AG04450 (cell line): Measurements from ENCODE around the gene PITPNB. TPM values are rescaled to one million over a fixed set of nuclear protein-coding genes. Genes with fewer than 3 reads are reported as not detected.

Experiments used
- CTCF ChIA-PET: fragments of 300-600, 350-600 bp; formaldehyde crosslinking; extraction: SDS; loops from one replicate; lab custom pipeline; 2022; ENCODE audit warnings: antibody characterized with exemption, inconsistent platforms; lab: Charles Lee
- POLR2A ChIA-PET: fragments of 350-600 bp; formaldehyde crosslinking; extraction: SDS; loops from one replicate; lab custom pipeline; 2021; ENCODE audit warnings: antibody characterized with exemption, inconsistent platforms; lab: Yijun Ruan, JAX
- DNase-seq: peaks from one replicate; pipeline ENCODE4 v3.0.0-alpha.2; 2011; ENCODE audit warnings: low read depth, low spot score
- H3K27ac ChIP-seq: one replicate; pipeline ENCODE4 v1.5.1; 2012; ENCODE audit warnings: low read depth, low read length, control low read depth
- H3K27me3 ChIP-seq: one replicate; pipeline ENCODE4 v1.6.0; 2012; ENCODE audit warnings: low read length; ENCODE audit not compliant: control insufficient read depth, insufficient read depth
- H3K4me3 ChIP-seq: 2 replicates; pipeline ENCODE4 v1.5.1; 2011; ENCODE audit warnings: mild to moderate bottlenecking, low read depth, low read length, control low read depth
- H3K9me3 ChIP-seq: 2 replicates; pipeline ENCODE4 v1.5.1; 2012; ENCODE audit warnings: low read length; ENCODE audit not compliant: control insufficient read depth, insufficient read depth
- polyA plus RNA-seq: library from polyadenylated mRNA; depleted of rRNA; stranded (reverse); fragments of >200 nt; gene quantifications from 2 replicates; pipeline ENCODE4 v1.2.3, GENCODE V29; 2011
- TF ChIP-seq, protein P1 (sequence below): IDR thresholded peaks from 2 replicates; pipeline ENCODE4 v1.5.1; 2011; ENCODE audit warnings: low read depth, low read length, control low read depth, inconsistent platforms

PITPNB gene
- polyA plus RNA-seq, 1 experiment = 119 TPM

DNA sequence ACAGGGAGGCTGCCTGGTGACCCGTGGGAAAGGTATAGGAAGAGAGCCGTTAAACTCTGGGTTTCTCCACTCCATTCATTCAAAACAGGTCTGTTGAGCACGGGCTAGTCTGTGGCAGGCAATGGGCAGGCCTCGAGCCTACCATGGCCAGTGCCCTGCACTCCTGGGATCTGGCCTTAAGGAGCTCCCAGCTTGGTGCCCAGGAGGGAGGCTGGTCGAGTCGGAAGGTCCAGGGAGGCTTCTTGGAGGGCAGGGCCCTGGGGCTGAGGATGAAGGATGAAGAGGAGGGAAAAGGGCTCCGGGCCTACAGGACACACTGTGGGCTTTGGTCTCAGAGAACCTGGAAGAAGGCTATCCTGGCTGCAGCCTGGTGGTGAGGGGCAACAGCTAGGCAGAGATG is 75.6 kb downstream of the PITPNB start:
- H3K27me3 ChIP-seq = no peaks in the 10 kb centered on the region
- H3K4me3 ChIP-seq = no peak overlapping the region
- no peak overlapping the region for H3K27ac ChIP-seq
- ChIA-PET CTCF (no interaction called here), POLR2A (interaction anchor here (0.7 kb wide), 1 partner anchor 293 kb away, joined by 3 read pairs; no protein-coding TSS in a partner anchor)
- no peaks in the 10 kb centered on the region for H3K9me3 ChIP-seq
- TF ChIP-seq, protein P1, sequence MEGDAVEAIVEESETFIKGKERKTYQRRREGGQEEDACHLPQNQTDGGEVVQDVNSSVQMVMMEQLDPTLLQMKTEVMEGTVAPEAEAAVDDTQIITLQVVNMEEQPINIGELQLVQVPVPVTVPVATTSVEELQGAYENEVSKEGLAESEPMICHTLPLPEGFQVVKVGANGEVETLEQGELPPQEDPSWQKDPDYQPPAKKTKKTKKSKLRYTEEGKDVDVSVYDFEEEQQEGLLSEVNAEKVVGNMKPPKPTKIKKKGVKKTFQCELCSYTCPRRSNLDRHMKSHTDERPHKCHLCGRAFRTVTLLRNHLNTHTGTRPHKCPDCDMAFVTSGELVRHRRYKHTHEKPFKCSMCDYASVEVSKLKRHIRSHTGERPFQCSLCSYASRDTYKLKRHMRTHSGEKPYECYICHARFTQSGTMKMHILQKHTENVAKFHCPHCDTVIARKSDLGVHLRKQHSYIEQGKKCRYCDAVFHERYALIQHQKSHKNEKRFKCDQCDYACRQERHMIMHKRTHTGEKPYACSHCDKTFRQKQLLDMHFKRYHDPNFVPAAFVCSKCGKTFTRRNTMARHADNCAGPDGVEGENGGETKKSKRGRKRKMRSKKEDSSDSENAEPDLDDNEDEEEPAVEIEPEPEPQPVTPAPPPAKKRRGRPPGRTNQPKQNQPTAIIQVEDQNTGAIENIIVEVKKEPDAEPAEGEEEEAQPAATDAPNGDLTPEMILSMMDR = no peak
- DNase-seq = no peak

DNA sequence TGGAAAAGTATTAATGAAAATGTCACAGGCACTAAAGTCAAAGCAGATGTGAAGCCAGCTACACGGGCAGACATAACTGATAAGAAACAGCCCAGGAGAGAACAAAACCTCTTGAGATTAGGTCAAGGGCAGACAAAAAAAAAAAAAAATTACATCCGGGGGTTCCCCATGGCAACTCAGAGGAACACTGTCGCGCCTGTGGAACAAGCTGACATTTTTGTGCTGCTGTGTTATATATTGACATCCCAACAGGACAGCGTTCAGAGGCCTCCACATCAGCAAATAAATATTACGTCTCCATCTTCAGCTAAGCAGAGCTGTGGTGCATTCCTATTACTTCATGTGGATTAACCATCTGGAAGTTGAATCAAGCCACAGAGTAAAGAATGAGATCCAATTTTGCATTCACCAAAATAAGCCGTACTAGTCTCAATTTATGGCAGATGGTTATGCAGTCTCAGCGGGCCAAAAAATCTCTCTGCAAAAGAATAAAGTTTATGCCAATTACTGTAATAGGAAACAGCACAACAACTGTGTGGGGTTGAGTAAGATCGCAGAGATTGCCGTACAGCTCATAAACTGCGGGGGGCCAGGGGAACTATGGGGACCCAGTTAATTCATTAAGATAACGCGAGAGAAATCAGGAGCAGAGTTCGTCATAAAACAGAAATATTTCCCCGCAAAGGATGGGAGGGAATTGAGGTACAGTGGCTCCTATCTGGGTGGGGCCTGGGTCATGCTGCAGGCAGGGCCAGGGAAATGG is 76.2 kb downstream of the PITPNB start:
- ChIA-PET CTCF (no interaction called here), POLR2A (interaction anchor here (0.7 kb wide), 1 partner anchor 293 kb away, joined by 3 read pairs; no protein-coding TSS in a partner anchor)
- TF ChIP-seq, protein P1 = no peak
- DNase-seq = no peak
- no peaks in the 10 kb centered on the region for H3K9me3 ChIP-seq
- H3K27me3 ChIP-seq = no peaks in the 10 kb centered on the region
- no peak overlapping the region for H3K4me3 ChIP-seq
- no peak overlapping the region for H3K27ac ChIP-seq

DNA sequence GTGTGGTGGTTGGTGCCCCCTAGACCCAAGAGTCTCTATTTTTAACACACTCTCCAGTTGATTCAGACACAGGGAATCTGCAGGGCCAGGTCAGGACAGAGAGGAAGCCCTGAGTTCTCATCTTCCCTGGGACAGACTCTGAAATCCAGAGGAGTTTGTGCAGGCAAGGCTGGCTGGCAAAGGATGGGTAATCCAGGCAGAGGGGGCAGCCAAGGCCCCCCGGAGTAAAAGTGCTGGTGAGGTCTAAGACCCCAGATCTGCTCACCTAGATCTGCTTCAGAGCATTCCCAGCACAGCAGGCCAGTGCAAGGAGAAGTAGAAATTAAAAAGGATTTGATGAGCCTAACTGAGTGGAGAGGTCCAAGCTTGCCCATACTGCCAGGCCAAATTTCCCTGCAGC is 76.9 kb downstream of the PITPNB start:
- Histone ChIP-seq H3K9me3 (peaks cover 4% of the 10 kb centered on the region; the same call in 1 of the 2 replicates), H3K27me3 (no peaks in the 10 kb centered on the region), H3K4me3 (no peak overlapping the region), H3K27ac (no peak overlapping the region)
- POLR2A ChIA-PET = no interaction called here
- DNase-seq = no peak
- TF ChIP-seq, protein P1 = no peak
- CTCF ChIA-PET = no interaction called here

DNA sequence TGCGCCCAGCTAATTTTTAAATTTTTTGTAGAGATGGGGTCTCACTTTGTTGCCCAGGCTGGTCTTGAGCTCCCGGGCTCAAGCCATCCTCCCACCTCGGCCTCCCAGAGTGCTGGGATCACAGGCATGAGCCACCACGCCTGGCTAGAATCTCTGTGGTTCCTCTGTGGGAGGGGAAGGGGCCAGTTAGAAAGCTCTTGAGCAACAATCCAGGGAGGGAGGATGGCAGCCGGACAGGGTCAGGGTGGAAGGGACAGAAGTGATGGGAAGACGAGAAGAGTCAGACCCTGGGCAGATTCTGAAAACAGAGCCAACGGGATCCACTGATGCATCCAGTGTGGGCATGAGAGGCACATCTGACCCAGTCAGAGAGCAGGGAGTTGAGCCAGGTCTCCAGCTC is 78.6 kb downstream of the PITPNB start:
- no peak overlapping the region for H3K4me3 ChIP-seq
- H3K9me3 ChIP-seq = peaks cover 9% of the 10 kb centered on the region; the same call in 1 of the 2 replicates
- ChIA-PET POLR2A (no interaction called here), CTCF (no interaction called here)
- no peak overlapping the region for H3K27ac ChIP-seq
- TF ChIP-seq, protein P1 = no peak
- H3K27me3 ChIP-seq = no peaks in the 10 kb centered on the region
- DNase-seq = no peak

DNA sequence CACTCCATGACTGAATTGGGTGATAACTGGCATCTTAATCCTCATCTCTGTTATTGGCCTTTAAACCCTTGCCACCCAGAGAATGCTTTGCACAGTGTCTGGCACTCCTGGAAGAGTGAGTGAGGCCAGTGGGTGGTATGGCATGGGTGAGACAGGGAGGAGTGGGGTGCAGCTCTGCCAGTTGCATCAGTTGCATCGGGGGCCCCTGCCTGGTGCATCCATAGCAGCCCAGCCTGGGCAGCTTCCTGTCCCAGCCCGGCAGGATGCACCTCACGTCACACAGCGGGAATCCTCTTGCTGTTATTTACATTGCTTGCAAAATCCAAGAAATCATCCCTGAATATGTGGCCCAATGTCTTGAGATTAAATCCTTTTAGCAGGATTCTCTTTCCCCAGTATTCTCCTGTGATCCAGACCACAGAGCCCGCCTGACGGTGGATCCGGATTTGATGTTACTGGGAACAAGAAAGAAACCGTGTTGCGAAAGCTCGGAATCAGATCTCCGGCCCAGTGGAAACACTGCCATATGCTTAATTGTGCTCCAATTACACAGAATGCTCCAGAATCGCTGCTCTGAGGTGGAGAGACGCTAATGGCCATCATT is 79.9 kb downstream of the PITPNB start:
- CTCF ChIA-PET = no interaction called here
- POLR2A ChIA-PET = no interaction called here
- Histone ChIP-seq H3K27ac (no peak overlapping the region), H3K4me3 (no peak overlapping the region), H3K9me3 (peaks cover 13% of the 10 kb centered on the region), H3K27me3 (no peaks in the 10 kb centered on the region)
- TF ChIP-seq, protein P1 = no peak
- no peak for DNase-seq
